Measurements from ENCODE around the gene HOXC13.

HOXC13 gene, protein sequence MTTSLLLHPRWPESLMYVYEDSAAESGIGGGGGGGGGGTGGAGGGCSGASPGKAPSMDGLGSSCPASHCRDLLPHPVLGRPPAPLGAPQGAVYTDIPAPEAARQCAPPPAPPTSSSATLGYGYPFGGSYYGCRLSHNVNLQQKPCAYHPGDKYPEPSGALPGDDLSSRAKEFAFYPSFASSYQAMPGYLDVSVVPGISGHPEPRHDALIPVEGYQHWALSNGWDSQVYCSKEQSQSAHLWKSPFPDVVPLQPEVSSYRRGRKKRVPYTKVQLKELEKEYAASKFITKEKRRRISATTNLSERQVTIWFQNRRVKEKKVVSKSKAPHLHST

DNA sequence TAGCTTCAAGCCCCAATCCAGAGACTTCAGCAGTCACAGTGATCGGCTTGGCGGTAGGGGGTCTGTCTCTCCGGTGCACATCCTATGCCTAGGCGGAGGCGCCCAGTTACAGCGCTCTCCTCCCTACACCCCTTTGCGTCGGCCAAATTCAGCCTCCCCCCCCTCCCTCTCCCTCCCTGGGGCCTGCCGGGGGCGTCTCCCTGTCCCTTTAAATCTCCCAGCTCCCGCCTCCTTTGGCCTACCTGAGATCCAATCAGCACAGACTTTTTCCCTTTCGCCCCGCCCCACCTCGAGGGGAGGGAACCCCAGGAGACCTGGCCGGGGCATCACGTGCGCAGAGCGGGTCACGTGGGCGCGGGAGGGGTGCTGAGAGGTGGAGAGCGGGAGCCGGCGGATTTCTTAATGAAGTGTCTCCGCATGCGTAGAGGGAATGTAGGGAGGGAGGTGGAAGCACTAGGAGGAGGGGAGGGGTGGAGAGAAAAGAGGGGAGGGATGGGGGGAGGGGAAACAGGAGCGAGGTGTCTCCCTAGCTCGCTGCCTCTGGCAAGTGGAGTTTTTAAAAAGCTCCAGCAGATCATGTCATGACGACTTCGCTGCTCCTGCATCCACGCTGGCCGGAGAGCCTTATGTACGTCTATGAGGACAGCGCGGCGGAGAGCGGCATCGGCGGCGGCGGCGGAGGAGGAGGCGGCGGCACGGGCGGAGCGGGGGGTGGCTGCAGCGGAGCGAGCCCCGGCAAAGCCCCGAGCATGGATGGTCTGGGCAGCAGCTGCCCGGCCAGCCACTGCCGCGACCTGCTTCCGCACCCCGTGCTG, at the start of gene HOXC13:
HOXC13 (plus strand) TSS at position 506 of the 815 bp plus-strand sequence; CDS start at position 582, 76 bp downstream.
- DNase-seq: no peak

DNA sequence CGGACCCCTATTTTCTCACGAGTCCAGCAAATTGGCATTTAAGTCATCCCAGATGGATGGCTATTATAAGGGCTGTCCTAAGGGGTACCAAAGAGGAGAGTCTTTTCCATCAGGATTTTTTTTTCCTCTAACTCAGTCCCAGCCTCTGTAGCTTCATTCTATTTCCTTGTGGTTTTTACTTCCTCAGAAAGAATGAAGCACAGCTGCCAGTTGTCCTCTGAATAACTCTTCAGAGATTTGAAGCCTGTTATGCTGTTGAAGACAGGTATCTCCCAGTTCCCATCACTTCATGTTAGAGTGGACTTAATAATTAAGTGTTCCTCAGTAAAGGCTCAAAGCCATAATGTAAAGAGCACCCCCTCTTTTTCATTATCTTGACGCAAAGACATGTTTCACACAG, 48.5 kb upstream of the HOXC13 start:
- DNase-seq: no peak

DNA sequence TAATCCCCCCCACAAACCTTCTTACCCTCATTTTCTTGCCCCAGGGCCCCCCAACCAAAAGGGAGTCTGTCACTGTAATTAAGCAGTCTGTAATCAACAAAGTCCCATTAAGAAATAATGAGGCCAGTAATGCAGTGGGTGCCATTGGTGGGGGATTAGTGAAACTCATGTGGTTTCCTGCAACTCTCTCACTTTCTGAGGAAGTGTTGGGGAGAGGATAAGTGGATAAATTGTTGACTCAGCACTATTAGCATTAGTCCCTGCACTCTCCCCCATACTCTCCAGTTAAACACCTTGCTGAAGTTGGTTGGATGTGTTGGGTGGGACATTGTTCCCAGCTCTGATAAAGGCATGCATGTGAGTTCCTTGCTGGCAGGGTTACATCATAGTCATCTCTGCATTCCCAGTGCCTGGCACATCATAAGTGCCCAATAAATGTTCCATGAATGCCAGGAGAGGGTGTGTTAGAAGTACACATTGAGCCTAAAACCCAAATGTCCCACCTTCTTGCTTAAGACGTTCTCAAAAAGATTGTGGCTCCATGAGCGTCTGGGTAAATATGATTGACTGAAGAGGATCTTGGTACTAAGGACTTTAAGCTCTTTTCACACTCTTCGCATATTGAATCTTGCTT, 45.8 kb upstream of the HOXC13 start:
- no peak for DNase-seq

DNA sequence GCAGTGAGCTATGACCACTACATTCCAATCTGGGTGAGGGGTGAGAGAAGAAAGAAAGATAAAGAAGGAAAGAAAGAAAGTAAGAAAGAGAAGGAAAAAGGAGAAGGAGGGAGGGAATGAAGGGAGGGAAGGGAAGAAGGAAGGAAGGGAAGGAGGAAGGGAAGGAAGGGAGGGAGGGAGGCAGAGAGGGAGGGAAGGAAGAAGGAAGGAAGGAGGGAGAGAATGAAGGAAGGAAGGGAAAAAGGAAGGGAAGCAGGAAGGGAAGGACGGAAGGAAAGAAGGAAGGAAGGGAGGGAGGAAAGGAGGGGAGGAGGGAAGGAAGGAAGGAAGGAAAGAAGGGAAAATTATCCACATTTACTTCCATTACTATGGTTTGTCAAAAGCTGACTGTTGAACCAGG, 39.4 kb upstream of the HOXC13 start:
- DNase-seq: no peak

DNA sequence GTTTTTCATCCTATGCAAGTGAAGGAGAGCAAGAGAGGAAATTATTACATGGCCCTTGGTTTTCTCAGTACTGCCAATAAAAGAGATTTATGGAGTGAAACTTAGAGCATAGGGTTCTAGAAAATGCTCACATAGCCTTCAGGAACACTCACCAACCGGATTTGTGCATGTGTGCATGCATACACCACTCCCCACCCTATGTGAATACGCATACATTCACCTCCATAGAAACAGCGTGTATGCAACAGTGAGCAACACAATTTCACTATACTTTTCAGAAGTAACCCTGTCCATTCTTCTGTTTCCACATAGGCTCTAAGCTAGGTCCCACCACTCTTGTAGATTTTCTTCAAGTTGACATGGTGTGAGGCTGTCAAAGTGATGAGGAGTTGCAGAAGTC, 31.5 kb upstream of the HOXC13 start:
- DNase-seq: no peak

DNA sequence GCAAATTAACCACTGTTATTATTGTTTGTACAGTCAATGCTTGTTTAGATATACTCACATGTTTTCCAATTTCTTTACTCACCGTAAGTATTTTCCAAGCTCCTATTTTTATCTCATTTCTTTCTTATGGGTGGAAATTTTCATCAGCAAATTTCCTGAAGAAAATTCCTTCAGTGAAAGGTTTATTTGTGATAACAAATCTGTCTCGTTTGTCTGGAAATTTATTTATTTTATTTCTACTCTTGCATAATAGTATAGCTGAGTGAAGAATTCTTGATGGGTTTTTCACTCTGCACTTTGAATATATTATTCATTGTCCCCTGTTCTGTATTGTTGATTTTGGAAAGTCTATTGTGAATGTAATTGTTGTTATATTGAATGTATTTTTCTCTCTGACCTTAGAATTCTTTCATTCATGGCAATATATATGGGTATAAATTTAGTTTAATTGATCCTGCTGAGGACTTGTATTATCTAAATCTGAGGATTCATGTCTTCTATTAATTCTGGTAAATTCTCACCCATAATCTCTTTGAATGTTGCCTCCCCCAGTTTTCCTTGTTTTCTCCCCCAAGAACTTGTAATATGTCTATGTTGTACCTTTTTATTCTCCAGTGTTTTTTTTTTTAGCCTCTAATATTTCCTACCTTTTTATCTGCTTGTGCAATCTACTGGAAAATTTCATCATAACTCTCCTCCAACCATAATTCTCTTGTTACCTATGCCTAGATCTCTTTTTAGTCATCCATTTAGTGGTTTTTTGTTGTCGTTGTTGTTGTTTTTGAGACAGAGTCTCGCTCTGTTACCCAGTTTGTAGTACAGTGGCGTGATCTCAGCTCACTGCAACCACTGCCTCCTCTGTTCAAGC, 21.6 kb upstream of the HOXC13 start:
- no peak for DNase-seq

DNA sequence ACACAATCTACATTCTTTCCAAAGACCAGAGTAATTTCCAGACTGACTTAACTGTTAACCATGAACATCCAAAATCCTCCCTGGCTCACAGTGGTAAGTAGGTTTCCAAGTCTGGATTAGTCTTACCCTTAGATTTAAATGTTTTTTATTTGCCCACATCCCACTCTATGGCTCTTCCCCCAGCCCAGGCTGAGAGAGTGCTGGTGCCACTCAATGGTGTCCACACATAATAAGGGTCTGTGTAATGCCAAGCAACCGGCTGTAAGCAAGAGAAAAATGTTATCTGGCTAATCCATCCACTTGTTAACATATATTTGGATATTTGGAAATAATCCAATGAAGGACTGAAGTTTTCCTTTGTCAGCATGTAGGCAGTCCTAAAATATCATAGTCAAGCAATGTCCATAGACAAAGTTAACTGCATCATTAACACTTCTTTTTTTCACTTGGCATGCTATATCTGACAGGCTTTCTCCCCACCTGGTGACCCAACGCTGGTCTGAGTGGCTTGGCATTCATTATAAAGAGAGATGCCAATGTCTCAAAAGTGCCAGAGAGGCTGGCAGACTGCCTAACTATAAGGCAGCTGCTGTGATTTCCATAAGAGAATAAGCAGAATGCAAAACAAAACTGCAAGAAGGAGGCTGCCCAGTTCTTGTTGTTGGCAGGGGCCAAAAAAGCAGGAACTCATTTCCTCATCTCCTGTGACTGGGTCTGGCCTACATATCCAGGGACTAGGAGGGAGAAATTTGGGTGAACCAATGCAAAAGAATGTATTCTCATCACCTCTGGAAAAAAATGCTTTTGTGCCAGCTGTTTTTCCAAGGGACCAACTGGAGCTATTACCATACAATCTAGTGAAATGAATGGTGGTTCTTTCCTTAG, 13.9 kb upstream of the HOXC13 start:
- DNase-seq: no peak

DNA sequence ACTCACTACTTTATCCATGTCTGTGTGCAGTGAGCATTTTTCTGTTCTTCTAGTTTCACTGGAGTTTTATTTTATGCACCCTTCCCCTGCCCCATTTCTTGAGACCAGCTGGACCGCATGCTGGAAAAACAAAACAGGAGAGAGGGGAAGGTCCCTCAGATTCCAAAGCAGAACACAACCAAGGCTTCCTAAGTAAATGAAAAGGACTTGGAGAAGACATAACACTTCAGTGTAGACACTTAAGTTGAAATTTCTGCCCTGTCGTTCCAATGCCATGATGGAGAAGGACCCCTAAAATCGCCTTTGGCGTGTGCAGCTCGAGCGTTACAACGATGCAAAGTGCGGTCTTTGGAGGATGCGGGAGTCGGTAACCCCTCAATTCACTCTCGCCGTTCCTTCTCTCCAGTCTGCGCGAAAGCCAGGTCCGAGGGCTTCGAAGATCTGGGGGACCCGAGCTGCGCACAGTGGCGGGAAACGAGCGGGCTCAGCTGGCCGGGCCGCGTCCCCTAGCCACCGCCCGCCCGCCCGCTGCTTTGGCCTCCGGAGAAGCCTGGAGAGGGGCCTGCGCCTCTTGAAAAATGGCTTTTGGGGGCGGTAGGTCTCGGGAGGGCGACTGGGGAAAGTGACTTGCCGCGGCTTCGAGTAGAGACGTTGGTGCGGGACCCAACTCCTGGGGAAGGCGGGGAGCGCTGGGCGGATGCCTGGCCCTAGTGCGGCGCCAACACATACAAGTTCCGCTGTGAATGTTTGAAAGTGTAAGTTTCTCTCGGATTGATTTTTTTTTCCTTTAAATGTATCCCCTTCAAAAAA, 11.2 kb upstream of the HOXC13 start:
- no peak for DNase-seq

DNA sequence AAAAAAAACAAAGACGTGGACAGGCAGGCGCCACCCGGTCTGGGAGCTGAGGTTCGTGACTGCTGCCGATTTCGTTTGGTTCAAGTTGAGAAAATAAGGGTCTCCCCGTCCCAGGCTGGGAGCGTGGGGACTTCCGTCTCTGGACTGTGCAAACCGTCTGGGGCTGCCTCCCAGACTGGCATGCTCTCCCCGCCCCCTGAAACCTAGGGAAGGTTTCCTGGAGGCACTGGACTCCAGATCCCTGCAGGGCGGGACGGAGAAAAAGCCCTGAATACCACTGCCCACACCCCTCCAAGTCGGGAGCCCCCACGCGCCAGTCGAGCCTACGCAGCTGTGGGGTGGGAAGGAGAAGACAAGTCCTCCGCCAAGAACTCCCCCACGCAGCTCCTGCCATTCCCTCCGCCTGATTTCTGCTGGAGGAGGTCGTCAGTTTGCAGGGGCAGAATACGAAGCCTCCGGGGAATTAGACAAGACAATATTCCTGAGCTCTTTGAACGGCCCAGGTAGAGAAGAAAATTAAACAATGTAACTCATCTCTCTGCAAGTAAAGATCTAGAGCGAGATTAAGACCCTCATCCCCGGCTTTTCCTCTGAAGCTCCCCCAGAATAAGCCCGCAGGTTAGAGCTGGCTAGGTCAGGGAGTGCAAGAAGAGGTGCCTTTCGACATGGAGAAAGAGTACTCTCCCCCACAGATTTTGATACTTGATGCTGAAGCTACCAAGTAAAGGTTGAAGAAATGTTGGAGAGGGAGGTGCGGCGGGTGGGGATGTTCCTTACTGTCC, 10.4 kb upstream of the HOXC13 start:
- DNase-seq: no peak

DNA sequence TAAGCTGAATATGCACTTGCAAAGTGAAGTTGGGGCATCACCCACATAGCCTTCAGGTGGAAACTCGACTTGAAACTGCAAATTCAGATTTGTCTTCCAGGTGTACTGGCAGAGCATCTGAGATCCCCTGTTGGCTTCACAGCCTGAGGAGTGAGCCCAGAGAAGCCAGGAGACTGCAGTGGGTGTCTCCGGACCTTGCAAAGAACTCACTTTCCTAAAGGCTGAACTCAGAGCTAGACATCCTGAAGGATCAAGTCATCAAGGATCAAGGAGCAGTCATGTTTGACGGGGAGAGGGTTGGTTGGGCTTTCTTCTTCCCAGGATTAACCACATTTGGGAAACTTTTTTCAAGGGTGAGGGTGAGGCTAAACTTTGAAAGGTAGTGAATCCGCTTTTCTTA, 9.1 kb upstream of the HOXC13 start:
- DNase-seq: no peak

DNA sequence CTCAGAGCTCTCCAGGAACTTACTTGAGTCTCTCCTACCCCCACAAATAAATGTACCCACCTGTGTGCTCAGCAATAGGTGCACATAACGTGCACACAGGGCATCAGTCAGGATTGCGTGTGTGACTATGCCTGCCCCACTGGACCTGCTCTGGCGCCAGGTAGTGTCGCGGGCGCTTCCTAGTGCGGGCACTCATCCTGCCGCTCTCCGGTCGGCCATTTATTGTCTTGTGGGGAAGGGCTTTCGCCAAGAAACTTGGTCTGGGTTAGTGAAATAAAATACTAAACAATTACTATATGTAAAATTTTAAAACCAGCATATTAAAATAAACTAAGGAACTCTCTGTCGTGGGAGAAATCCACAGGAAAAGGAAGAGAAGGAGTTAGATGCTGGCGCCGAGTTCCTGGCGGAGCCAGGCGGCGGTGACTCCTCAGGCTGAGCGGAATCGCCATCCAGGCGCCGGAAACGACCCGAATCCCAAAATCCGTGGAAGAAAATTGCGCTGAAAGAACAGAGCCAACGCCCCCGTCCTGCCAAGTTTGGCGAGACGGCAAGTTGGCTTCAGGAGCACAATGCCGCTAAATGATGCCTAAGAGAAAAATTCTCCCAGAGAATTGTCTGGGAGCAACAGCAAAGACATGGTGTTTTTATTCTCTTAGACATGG, 7.9 kb upstream of the HOXC13 start:
- no peak for DNase-seq

DNA sequence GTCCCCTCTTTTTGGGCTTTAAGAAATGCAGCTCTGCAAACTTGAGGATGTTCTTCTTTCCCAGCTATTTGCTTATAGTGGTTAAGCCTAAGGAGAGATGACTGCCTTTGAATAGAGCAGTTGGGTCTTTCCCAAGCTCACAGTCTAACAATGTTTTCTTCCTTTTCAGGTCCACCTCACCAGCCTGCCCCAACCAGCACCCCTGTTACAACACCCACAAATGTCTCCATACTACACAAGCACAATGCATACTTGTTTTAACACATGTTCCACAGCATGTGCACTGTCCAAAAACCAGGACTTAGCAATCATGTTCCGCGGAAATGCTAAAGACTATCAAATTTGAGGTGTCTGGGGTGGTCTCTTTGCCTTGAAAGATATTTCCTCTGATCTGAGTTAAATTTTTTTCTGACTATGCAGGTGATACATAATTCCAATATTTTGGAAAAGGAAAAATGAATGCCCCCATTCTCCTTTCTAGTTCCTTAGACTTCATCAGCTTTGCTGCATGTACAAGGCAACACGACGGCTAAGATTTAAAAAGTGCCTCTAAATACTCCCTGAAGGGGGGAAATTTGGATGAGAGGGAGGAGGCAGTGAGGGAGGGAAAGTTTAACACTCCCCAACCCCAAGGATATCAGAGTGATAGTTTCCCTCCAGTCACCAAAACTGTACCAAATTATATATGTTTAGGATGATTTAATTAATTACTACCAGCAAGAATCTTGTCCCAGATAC, 6.6 kb upstream of the HOXC13 start:
- no peak for DNase-seq

DNA sequence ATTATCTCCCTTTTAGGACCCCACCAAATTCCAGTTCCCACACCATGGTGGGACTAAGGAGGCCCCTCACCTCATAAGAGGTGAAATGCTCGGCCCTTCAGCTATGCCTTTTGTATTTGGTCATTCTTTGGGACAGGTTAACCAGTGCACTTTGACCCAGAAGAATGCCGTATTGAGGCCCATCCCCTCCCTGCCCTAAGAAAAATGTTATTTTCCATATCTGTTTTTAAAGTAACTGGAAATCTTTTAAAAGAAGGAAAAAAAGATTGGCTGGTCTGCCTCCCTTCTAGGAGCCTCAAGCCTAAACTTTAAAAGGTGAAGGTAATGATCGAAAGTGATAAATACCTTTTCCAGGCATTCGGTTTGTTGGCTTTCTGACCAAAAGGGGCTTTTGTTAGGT, 5.7 kb upstream of the HOXC13 start:
- DNase-seq: no peak

DNA sequence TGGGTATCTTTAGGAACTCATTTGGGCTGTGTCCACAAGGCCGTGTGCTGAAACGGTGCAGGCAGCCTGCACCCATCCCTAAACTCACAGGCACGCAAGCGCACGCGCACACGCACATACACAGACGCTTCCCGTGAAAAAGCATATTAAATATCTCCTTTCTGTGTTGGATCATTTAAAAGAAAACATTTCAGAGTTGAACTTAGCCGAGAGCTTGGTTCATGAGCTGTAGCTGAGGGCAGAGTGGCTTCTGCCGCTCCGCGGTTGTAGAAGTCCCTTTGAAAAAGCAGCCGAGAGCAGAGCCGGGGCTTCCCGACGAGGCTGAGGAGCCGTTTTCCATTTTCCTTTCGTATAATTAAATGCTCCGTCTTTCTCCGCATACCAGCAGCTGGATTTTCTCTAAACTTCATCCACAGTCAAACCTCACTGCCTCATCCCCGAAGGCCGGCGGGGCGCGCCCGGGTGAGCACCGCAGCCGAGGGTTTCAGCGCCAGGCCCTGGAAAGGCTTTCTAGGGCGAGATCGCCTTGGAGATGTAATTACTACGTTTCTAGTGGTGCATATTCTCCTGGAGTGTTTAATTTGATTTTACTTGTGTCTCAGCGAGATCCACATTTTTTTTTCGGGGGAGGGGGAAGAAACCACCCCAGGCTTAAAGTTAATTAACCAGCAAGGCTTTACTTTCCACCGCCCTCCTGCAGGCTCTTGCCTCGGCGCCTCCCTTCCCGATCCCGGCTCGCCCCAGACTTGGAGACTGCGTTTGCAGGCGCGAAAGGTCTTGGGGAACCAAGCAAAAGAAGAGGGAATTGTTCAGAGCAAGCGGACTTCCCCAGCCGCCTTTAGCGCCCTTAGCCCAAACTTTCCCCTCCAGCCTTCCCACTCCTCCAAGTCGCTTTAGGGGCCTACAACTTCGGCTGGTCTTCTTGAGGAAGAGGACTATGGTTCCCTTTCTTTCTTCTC, 3.0 kb upstream of the HOXC13 start:
- no peak for DNase-seq

DNA sequence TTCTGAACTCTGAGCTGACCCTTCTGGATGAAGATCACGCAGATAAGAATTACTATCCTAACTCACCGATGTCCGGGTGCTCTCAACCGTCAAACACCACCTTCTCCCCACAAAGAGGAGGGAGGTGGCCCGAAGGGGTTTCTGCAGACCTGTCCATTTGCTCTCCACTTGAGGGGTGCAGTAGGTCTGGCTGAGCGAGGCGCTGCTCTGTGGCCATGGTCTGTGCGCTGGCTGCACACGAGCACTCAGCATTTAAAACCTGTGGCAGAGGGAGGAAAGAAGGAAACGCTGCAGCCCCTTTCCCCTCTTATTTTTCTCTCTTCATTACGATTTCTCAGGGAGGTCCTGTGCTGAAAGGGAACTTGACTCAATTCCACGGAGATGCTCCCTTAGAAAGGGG, 1.5 kb upstream of the HOXC13 start:
- no peak for DNase-seq

DNA sequence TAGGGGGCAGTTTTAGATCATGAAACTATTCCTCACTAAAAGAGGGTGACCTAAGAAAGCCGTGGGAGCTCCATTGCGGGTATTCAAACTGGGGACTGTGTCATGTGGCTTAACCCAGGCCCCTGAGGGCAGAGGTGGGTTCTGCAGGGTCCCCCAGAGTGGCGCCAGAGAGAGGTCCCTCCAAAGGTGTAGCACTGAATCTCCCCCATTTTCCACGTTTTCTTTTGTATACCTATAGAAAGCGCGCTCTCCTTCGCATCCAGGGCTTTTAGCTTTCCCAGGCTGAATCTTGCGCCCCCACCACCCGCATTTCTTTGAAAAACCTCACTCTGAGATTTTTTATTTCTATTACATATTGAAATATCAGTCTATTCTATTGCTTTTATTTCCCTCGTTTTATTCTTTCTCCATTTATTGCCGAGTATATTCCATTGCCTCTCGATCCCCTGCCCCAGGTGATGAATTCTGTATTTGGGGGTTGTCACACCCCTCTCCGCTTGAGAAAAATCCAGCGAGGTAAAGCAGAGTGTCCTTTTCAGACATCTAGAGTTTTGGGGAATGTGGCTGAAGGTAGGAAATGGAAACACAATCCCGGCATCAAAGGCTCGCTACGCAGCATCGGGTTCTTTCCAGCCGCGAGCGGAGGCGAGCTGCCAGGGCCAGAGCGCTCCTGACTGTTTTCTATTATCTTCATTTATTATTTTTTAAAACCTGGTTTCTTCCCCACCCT, 870 bp upstream of the HOXC13 start:
- DNase-seq: no peak

Measured in suppressor macrophage treated with lipopolysaccharide for 4 hours (primary cell).